Activated CD4-positive, alpha-beta T cell treated with anti-CD3 and anti-CD28 coated beads, Interleukin-10, Interleukin-2, amounts not matched to agents 100 ng/mL and 50 ng/mL, durations not matched to agents 16 hours and 8 hours (primary cell): ENCODE results near the gene BAHCC1.

Experiments used
- DNase-seq: peaks from one replicate; pipeline ENCODE4 v3.0.0-alpha.2; 2020

Gene BAHCC1

GRCh38 chr17:81428121-81428515 lies 32.9 kb downstream of the BAHCC1 start:
- no peak for DNase-seq

- no peak for DNase-seq
Observed at GRCh38 chr17:81428516-81428915, 33.3 kb downstream of the BAHCC1 start.

GRCh38 chr17:81428948-81429774 lies 33.9 kb downstream of the BAHCC1 start:
- DNase-seq = no peak

GRCh38 chr17:81429821-81430551 lies 34.7 kb downstream of the BAHCC1 start:
- no peak for DNase-seq

GRCh38 chr17:81431545-81432482 lies 36.6 kb downstream of the BAHCC1 start:
- DNase-seq = no peak

GRCh38 chr17:81432941-81433340 lies 37.7 kb downstream of the BAHCC1 start:
- no peak for DNase-seq

GRCh38 chr17:81433656-81434055 lies 38.4 kb downstream of the BAHCC1 start:
- DNase-seq = no peak

GRCh38 chr17:81434072-81434471 lies 38.8 kb downstream of the BAHCC1 start:
- DNase-seq = no peak

- DNase-seq = no peak
Observed at GRCh38 chr17:81434681-81435417, 39.6 kb downstream of the BAHCC1 start.

- no peak for DNase-seq
Observed at GRCh38 chr17:81435652-81436293, 40.5 kb downstream of the BAHCC1 start.

- no peak for DNase-seq
Observed at GRCh38 chr17:81436294-81436849, 41.1 kb downstream of the BAHCC1 start.

- DNase-seq = no peak
Observed at GRCh38 chr17:81437191-81437651, 42.0 kb downstream of the BAHCC1 start.

GRCh38 chr17:81438007-81438659 lies 42.9 kb downstream of the BAHCC1 start:
- no peak for DNase-seq

GRCh38 chr17:81438688-81439087 lies 43.4 kb downstream of the BAHCC1 start:
- DNase-seq = no peak

GRCh38 chr17:81440051-81440471 lies 44.8 kb downstream of the BAHCC1 start:
- DNase-seq = no peak

GRCh38 chr17:81440511-81441244 lies 45.4 kb downstream of the BAHCC1 start:
- peak; percentile 36 for DNase-seq

- no peak for DNase-seq
Observed at GRCh38 chr17:81442791-81443190, 47.5 kb downstream of the BAHCC1 start.

- DNase-seq = no peak
Observed at GRCh38 chr17:81443269-81443668, 48.0 kb downstream of the BAHCC1 start.

- no peak for DNase-seq
Observed at GRCh38 chr17:81444610-81445339, 49.5 kb downstream of the BAHCC1 start.
